PFSK-1 (cell line): Measurements from ENCODE around the gene FOSB.
A peak's percentile ranks its signal among the peaks of the same experiment; 100 is the strongest.

Experiments
- FOXP2 ChIP-seq: optimal IDR thresholded peaks from 2 replicates; pipeline ENCODE3; 2011; ENCODE audit warnings: borderline replicate concordance, control low read depth, inconsistent platforms; ENCODE audit not compliant: insufficient read depth; ENCODE audit errors: extremely low read length, extremely low read depth
- POLR2AphosphoS5 ChIP-seq: IDR thresholded peaks from 2 replicates; pipeline ENCODE4 v1.6.1; 2012; ENCODE audit warnings: low read depth, mild to moderate bottlenecking, control low read depth, low read length, moderate library complexity
- SIN3A ChIP-seq: IDR thresholded peaks from 2 replicates; pipeline ENCODE4 v1.6.1; 2012; ENCODE audit warnings: mild to moderate bottlenecking, low read length, moderate library complexity, borderline replicate concordance; ENCODE audit not compliant: insufficient read depth
- TAF1 ChIP-seq: IDR thresholded peaks from 2 replicates; pipeline ENCODE4 v1.6.1; 2012; ENCODE audit warnings: low read length, control low read depth, borderline replicate concordance; ENCODE audit not compliant: insufficient read depth
- TF ChIP-seq, protein P1 (sequence below), 2 experiments: IDR thresholded peaks; 2 replicates each; pipeline versions ENCODE4 v1.6.1 to v1.8.0; 2011 to 2012; ENCODE audit warnings: low read depth in 2 of 2, low read length in 2 of 2, control low read depth in 1 of 2, inconsistent platforms in 1 of 2, mild to moderate bottlenecking in 1 of 2, moderate library complexity in 1 of 2; ENCODE audit not compliant: insufficient read depth in 1 of 2

Gene FOSB

DNA sequence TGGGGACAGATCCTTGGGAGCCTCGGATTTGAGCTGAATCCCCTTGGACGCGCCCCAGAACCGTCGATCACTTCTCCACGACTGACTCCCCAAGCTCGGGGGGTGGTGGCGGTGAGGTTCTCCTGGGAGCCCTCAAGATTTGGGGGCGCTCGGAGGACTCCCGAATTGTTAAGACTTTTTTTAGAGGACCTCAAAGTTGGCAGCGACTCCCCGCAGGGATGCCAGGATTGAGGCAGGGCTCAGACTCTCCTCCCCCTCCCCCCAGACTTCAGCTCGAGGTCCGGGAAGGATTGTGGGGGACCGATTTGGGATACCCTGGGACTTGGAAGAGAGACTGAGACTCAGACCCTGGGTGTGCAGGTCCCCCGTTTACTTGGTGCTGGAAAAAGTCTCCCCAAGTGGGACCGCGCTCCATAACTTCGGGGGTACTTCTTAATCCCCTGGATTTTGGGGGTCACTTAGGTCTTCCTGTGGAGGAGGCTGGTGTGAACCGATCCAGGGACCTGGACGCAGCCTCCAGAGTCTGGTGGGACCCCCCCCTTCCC is 40.1 kb downstream of the FOSB start:
- TF ChIP-seq SIN3A, result no peak
- TF ChIP-seq POLR2AphosphoS5, result no peak
- no peak for TF ChIP-seq TAF1
- TF ChIP-seq, protein P1, sequence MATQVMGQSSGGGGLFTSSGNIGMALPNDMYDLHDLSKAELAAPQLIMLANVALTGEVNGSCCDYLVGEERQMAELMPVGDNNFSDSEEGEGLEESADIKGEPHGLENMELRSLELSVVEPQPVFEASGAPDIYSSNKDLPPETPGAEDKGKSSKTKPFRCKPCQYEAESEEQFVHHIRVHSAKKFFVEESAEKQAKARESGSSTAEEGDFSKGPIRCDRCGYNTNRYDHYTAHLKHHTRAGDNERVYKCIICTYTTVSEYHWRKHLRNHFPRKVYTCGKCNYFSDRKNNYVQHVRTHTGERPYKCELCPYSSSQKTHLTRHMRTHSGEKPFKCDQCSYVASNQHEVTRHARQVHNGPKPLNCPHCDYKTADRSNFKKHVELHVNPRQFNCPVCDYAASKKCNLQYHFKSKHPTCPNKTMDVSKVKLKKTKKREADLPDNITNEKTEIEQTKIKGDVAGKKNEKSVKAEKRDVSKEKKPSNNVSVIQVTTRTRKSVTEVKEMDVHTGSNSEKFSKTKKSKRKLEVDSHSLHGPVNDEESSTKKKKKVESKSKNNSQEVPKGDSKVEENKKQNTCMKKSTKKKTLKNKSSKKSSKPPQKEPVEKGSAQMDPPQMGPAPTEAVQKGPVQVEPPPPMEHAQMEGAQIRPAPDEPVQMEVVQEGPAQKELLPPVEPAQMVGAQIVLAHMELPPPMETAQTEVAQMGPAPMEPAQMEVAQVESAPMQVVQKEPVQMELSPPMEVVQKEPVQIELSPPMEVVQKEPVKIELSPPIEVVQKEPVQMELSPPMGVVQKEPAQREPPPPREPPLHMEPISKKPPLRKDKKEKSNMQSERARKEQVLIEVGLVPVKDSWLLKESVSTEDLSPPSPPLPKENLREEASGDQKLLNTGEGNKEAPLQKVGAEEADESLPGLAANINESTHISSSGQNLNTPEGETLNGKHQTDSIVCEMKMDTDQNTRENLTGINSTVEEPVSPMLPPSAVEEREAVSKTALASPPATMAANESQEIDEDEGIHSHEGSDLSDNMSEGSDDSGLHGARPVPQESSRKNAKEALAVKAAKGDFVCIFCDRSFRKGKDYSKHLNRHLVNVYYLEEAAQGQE (IDR thresholded peaks at IDR 0.05; ENCODE audit: insufficient read depth in 1 of 2, low read depth in 2 of 2, low read length in 2 of 2), result no peak
- TF ChIP-seq FOXP2, result no peak

DNA sequence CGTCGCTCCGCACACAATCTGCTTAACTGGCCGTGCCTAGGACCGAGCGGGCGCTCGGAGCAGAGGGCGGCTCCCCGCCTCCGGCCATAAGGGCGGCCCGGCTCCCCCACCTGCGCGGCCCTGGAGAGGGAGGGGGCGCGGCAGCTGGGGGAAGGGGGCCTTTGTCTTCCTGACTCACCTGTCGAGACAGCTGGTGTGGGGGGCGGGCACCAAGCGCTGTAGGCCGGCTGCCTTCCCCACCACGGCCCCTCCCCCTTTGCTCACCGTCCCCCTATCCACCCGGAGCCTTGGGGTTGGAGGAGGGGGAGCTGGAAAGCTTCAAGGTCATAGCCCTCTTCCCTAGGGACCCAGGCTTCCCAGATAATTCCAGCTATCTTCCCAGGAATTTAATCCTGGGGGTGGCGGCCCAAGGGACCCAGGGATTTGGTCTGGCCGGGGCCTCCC is 40.6 kb downstream of the FOSB start:
- TF ChIP-seq, protein P1 (IDR thresholded peaks at IDR 0.05; ENCODE audit: insufficient read depth in 1 of 2, low read depth in 2 of 2, low read length in 2 of 2), result no peak
- TF ChIP-seq SIN3A (no peak), TAF1 (no peak)

DNA sequence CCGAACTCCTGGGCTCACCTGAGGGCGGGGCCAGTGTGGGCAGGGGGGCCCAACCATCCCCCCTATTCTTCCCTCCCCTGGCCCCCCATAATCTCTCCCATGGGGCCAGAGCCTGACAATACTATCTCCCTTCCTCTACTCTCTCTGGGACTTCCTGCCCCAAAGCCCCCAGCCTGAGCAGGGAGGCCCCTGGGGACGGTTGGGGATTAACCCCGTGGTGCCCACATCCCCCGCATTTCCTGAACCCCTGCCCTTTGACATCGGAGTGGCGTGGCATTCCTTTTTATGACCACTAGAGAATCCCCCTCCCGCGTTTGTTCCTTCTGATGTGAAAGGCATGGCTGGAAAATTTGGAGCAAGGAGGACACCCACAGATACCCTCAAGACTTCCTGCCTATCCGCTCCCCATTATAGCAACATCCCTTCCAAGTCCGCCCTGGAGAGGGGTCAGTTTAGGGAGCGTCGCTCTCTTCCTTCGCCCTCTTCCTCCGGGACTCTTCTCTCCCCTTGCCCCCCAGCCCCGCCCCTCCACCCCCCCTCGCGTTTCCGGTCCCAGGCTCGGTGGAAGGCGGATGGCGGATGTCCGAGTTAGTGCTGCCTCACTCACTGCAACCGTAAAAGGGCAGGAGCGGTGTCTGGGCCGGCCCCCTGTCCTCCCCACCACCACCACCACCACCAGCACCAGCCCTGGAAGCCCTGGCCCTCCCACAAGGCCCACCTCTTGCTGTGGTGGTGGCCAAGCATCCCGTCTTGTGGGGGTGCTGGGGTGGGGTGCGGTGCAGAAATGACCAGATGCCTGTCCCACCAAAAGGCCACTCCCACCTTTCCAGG is 41.3 kb downstream of the FOSB start:
- peak; percentile 10; the same call in 1 of the 2 replicates for TF ChIP-seq SIN3A
- TF ChIP-seq TAF1, result no peak
- no peak for TF ChIP-seq POLR2AphosphoS5
- TF ChIP-seq FOXP2, result peak; percentile 69
- TF ChIP-seq, protein P1 (IDR thresholded peaks at IDR 0.05; ENCODE audit: insufficient read depth in 1 of 2, low read depth in 2 of 2, low read length in 2 of 2), result 0 out of 4 replicates have a peak, but pooled peaks of 1 of the 2 experiments have one; percentile 4

DNA sequence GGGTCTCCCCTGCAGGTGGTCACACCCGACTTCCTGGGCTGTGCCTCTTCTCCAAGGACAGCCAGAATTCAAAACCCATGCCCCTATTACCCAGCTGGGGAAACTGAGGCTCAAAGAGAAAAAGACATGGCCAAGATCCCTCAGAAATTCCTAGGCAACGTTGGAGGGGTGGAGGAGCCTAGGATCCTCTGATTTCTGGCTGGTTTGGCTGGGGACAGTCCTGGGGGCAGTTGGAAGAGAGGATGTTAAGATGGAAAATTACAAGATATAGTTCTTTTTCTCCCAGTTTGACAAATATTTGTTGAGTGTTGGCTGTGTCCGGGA is 41.9 kb downstream of the FOSB start:
- TF ChIP-seq TAF1 (no peak), FOXP2 (no peak), POLR2AphosphoS5 (no peak), SIN3A (no peak)
- TF ChIP-seq, protein P1 (IDR thresholded peaks at IDR 0.05; ENCODE audit: insufficient read depth in 1 of 2, low read depth in 2 of 2, low read length in 2 of 2), result no peak
